Gastroesophageal sphincter (tissue), 3 donors: ENCODE results near the gene MRGPRG.

Experiments
- CTCF ChIP-seq, 4 experiments: fragments of 200-600 bp in 2 of 4; fragments of 450-650 bp in 2 of 4; sonication (generic) in 1 of 4; IDR thresholded peaks; one replicate each; pipeline ENCODE4 v1.5.1; 2017 to 2019; ENCODE audit warnings: antibody characterized with exemption in 4 of 4, mild to moderate bottlenecking in 2 of 4, moderate library complexity in 2 of 4
- EP300 ChIP-seq: sonication (generic); formaldehyde crosslinking; IDR thresholded peaks from one replicate; pipeline ENCODE4 v1.6.1; 2017; ENCODE audit warnings: antibody characterized with exemption, mild to moderate bottlenecking
- POLR2A ChIP-seq, 2 donors: fragments of 450-650 bp; IDR thresholded peaks; one replicate each; pipeline ENCODE4 v1.6.1; 2017; ENCODE audit warnings: antibody characterized with exemption in 2 of 2, mild to moderate bottlenecking in 2 of 2, moderate library complexity in 1 of 2

DNA sequence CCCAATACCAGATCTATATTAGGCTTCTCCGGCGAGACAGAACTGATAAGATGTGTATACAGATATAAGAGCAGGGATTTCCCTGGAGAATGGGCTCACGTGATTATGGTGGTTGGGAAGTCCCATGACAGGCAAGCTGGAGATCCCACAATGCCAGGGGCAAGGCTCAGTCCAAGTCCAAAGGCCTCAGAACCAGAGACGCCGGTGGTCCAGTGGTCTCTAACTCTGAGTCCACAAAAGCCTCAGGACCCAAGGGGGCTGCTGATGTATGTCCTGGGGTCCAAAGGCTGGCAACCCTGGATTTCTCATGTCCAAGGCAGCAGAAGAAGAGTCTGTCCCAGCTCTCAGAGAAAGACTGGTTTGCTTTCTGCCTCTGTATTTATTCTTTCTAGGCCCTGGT lies 37.7 kb downstream of the MRGPRG start:
- TF ChIP-seq CTCF (IDR thresholded peaks at IDR 0.05) (no peak), EP300 (no peak), POLR2A (IDR thresholded peaks at IDR 0.05) (no peak)
